ENCODE data around the gene KCNK10.

KCNK10 gene

DNA sequence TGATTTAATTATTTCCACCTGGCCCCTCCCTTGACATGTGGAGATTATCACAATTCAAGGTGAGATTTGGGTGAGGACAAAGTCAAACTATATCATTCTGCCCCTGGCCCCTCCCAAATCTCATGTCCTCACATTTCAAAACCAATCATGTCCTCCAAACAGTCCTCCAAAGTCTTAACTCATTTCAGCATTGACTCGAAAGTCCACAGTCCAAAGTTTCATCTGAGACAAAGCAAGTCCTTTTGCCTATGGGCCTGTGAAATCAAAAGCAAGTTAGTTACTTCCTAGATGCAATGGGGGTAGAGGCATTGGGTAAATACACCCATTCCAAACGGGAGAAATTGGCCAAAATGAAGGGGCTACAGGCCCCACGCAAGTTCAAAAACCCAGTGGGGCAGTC, 31.3 kb upstream of the KCNK10 start:
- TF ChIP-seq, protein P1, sequence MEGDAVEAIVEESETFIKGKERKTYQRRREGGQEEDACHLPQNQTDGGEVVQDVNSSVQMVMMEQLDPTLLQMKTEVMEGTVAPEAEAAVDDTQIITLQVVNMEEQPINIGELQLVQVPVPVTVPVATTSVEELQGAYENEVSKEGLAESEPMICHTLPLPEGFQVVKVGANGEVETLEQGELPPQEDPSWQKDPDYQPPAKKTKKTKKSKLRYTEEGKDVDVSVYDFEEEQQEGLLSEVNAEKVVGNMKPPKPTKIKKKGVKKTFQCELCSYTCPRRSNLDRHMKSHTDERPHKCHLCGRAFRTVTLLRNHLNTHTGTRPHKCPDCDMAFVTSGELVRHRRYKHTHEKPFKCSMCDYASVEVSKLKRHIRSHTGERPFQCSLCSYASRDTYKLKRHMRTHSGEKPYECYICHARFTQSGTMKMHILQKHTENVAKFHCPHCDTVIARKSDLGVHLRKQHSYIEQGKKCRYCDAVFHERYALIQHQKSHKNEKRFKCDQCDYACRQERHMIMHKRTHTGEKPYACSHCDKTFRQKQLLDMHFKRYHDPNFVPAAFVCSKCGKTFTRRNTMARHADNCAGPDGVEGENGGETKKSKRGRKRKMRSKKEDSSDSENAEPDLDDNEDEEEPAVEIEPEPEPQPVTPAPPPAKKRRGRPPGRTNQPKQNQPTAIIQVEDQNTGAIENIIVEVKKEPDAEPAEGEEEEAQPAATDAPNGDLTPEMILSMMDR (IDR thresholded peaks at IDR 0.05; ENCODE audit: low read depth, low read length): no peak
- Histone ChIP-seq H3K9me3 (ENCODE audit: severe bottlenecking) (no peaks in the 10 kb centered on the region), H3K27me3 (ENCODE audit: insufficient read depth, low read depth, severe bottlenecking) (no peaks in the 10 kb centered on the region), H3K36me3 (no peaks in the 10 kb centered on the region), H3K27ac (no peak overlapping the region), H3K4me3 (ENCODE audit: low read depth, low read length) (no peak overlapping the region)
- DNase-seq: no peak

DNA sequence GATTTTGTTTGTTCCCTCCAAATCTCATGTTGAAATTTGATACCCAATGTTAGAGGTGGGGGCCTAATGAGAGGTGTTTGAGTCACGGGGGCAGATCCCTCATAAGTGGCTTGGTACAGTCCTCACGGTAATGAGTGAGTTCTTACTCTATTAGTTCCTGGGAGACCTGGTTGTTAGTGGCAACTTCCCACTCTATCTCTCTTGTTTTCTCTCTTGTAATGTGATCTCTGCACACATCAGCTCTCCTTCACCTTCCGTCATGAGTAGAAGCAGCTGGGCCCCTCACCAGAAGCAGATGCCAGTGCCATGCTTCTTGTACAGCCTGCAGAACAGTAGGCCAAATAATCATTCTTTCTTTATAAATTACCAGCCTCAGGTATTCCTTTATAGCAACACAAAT, 29.6 kb upstream of the KCNK10 start:
- no peak for DNase-seq
- TF ChIP-seq, protein P1 (IDR thresholded peaks at IDR 0.05; ENCODE audit: low read depth, low read length): no peak
- H3K27me3 ChIP-seq (ENCODE audit: insufficient read depth, low read depth, severe bottlenecking): no peaks in the 10 kb centered on the region
- no peak overlapping the region for H3K4me3 ChIP-seq (ENCODE audit: low read depth, low read length)
- no peaks in the 10 kb centered on the region for H3K9me3 ChIP-seq (ENCODE audit: severe bottlenecking)
- H3K36me3 ChIP-seq: no peaks in the 10 kb centered on the region
- no peak overlapping the region for H3K27ac ChIP-seq

DNA sequence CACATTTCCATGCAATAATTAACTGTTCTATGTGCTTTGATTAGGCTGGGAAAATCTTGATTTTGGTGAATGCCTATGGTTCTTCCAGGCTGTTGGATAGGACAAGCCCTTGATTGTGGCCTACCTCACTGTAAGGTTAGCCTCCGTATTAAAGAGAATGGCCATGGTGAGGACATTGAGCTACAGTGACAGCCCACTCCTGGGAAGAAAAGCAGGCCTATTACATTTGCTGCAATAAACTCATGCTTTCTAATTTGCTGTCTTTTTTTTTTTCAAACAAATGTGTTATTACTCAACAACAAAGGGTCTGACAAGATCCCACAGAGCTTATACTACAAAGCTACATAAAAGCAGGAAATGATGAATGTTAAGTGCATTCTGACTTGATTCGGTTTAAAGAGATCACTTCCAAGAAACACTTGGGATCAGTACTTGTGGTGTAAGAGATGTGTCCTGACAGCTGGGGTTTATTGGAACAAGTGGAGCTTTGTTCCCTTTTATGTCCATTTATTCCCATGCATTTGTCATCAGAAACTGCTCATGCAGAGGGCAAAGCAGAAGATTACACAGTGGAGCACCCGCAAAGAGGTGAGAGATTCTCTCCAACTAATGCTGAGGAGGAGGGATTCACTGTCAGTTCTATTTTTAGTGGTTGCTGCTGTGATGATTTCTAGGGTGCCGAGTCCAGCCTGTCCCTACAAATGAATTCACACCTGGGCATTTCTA, 29.1 kb upstream of the KCNK10 start:
- Histone ChIP-seq H3K9me3 (ENCODE audit: severe bottlenecking) (no peaks in the 10 kb centered on the region), H3K4me3 (ENCODE audit: low read depth, low read length) (no peak overlapping the region), H3K27me3 (ENCODE audit: insufficient read depth, low read depth, severe bottlenecking) (no peaks in the 10 kb centered on the region), H3K36me3 (no peaks in the 10 kb centered on the region), H3K27ac (no peak overlapping the region)
- DNase-seq: no peak
- TF ChIP-seq, protein P1 (IDR thresholded peaks at IDR 0.05; ENCODE audit: low read depth, low read length): no peak

DNA sequence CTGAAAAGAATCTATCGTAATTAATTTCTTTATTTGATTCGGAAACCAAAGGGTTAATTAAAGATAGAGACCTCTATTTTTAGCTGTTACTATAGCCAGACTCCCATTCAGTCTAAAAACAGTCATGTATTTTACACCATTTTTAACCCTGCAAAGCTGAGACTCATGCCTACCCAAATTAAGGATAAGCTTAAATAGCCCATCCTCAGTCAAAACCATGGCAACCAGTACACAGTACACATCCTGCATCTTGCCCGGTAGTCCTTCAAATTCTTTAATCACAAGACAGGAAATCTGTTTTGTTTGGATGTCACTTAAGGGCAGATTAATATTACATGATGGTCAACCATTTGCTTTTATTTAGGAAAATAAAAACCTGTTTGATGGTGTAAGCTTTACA, 25.5 kb upstream of the KCNK10 start:
- H3K9me3 ChIP-seq (ENCODE audit: severe bottlenecking): no peaks in the 10 kb centered on the region
- no peaks in the 10 kb centered on the region for H3K36me3 ChIP-seq
- H3K4me3 ChIP-seq (ENCODE audit: low read depth, low read length): no peak overlapping the region
- no peak for DNase-seq
- no peak overlapping the region for H3K27ac ChIP-seq
- TF ChIP-seq, protein P1 (IDR thresholded peaks at IDR 0.05; ENCODE audit: low read depth, low read length): no peak
- H3K27me3 ChIP-seq (ENCODE audit: insufficient read depth, low read depth, severe bottlenecking): no peaks in the 10 kb centered on the region

DNA sequence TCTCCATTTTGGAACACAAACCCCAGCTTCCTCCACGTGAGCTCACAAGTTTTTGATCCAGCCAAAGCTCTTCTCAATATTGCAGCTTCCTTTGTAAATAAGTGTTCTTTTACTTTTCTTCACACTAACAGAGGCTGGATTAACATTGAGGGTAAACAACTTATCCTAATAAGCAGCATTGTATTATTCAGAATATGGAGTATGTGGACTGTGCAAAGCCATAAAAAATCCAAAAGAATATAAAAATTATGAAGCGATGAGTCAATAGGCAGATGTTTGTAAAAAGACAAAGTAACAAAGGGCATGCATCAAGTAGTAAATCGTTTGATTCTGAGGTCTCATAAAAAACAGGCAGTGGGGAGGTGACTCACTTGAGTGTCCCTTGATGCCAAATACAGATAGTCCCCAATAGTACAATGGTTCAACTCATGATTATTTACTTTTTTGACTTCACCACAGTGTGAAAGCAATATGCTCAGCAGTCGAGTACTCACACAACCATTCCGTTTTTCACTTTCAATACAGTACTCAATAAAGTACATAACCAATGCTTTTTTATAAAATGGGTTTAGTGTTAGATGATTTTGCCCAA, 23.1 kb upstream of the KCNK10 start:
- TF ChIP-seq, protein P1 (IDR thresholded peaks at IDR 0.05; ENCODE audit: low read depth, low read length): no peak
- Histone ChIP-seq H3K27me3 (ENCODE audit: insufficient read depth, low read depth, severe bottlenecking) (no peaks in the 10 kb centered on the region), H3K27ac (no peak overlapping the region), H3K4me3 (ENCODE audit: low read depth, low read length) (no peak overlapping the region), H3K36me3 (no peaks in the 10 kb centered on the region), H3K9me3 (ENCODE audit: severe bottlenecking) (no peaks in the 10 kb centered on the region)
- DNase-seq: no peak
